GM12875 (cell line): ENCODE measurements around the gene SMIM9.

ENCODE experiments used
- H3K4me3 ChIP-seq: one replicate; pipeline ENCODE4 v1.5.1; 2011; ENCODE audit warnings: low read depth, low read length, control low read depth
- TF ChIP-seq, protein P1 (sequence below): IDR thresholded peaks from 2 replicates; pipeline ENCODE4 v1.5.1; 2011; ENCODE audit warnings: low read depth, mild to moderate bottlenecking, control low read depth, inconsistent platforms, low read length, moderate library complexity, borderline replicate concordance; ENCODE audit not compliant: insufficient read depth

Gene SMIM9

DNA sequence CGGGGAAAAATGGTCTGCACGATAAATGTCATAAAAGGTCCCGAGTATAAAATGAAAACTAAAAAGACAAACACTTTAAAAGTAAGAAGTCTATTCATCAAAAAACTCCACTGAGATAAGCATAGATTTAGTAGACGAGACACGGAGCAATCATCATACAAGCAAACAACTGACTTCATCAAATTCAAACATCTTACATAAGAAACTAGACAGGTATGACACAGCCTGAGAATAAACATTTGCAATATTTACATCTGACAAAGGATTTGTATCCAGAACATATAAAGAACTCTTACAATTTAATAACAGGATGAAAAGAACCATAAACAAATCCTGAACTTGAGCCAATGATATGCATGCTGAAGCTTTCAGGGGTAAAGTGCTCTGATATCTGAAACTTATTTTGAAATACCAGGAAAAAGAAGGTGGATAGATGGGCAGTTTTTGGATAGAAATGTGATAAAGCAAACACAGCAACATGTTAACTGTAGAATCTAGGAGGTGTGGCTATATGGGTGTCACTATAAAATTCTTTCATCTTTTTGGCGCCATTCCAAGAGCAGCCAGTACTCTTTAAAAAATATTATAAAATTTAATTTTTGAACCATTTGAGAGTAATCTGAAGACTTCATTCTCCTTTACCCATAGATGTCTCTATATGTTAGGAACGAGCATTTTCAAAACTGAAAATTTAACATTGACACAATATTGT, 41.2 kb downstream of the SMIM9 start:
- TF ChIP-seq, protein P1, sequence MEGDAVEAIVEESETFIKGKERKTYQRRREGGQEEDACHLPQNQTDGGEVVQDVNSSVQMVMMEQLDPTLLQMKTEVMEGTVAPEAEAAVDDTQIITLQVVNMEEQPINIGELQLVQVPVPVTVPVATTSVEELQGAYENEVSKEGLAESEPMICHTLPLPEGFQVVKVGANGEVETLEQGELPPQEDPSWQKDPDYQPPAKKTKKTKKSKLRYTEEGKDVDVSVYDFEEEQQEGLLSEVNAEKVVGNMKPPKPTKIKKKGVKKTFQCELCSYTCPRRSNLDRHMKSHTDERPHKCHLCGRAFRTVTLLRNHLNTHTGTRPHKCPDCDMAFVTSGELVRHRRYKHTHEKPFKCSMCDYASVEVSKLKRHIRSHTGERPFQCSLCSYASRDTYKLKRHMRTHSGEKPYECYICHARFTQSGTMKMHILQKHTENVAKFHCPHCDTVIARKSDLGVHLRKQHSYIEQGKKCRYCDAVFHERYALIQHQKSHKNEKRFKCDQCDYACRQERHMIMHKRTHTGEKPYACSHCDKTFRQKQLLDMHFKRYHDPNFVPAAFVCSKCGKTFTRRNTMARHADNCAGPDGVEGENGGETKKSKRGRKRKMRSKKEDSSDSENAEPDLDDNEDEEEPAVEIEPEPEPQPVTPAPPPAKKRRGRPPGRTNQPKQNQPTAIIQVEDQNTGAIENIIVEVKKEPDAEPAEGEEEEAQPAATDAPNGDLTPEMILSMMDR = no peak

DNA sequence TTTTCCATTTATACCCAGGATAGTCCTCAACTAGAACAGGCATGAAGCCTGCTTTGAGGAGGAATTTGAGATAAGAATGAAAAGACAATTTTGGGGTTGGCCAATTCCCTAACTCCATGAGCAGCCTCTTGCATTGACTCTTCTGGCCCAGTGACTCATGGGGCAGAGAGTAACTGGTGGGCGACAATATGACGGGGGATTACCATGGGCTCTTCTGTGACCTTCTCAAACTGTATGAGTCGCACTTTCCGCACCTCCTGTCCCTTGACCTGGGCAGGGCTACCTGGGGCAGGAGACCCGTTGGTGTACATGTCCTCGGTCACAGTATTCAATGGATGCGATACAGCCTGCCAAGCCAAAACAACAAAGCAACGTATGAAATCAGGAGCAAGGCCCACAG, 42.5 kb downstream of the SMIM9 start:
- no peak overlapping the region for H3K4me3 ChIP-seq

More for the DNA sequence above, 41.2 kb downstream of the SMIM9 start:
- no peak overlapping the region for H3K4me3 ChIP-seq

DNA sequence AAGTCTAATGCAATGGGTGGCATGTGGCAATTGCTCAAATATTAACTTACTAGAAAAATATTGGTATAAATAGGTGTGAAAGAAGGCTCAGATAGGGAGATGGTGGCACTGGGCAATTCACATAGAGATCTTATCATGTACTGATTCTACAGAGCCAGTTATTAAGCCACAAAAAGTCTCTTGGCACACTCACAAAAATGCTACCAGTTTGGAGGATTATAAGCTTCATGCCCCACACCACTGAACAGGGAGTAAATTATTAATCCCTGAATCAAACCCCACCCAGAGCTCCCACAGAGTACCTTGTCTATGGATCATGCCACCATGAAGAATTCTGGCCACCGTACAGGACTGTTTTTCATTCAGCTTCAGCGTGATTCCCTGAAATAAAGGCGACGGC, 43.0 kb downstream of the SMIM9 start:
- TF ChIP-seq, protein P1 = no peak
- no peak overlapping the region for H3K4me3 ChIP-seq

More for the DNA sequence above, 42.5 kb downstream of the SMIM9 start:
- TF ChIP-seq, protein P1 = no peak

DNA sequence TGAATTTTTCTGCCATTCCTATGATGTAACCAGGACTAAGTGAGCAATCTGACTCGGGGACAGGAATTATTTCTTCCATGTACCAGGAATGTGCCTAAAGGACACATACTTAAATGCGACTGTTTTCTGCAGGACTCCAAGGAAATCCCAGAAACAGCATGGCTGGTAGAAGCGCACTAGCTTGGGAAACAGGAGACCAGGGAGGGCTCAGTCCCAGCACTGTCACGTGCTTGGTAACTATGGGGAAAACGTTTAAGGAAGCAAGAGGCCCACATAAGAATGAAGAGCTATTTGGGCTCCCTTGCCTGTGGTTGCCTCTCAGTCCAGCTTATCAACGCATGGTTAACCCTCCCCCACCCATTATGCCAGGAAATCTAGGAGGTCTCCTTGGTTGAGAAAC, 48.7 kb downstream of the SMIM9 start:
- H3K4me3 ChIP-seq = no peak overlapping the region
- TF ChIP-seq, protein P1 = no peak

DNA sequence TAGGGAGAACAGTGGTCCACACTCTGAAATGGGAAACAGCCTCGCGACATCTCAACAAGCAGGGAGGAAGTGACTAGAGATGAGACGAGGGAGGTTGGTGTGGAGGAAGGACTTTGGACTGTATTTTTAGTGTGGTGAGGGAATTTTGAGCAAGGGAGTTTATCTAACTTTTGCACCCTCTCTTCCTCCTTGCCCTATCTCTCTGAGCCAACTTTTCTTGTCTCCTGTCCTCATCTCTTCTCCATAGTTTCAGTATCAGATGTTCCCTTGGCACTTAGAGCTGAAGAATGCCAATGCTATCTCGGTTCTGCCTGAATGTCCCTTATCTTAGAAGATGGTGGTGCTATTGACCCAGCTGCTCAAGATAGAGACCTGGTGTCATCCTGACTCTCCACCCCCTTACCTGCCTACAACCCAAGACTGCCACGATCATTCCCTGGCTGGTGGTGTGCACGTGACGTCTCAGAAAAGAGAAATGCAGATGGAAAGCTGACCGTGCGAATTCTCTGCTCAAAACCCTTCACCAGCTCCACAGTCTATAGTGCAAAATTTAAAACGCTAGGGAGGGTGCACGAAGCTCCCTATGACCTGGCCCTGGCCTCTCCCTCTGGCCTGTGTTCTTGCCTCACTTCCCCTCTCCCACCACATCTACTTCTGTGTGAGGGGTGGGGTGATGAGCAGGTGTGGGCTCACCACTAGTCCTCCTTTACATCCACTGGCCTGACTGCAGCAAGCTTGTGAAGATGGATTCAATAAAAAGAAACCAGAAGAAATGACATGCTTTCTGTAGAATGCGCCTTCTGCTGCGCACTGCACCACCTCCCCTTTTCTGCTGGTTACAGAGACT, 50.1 kb downstream of the SMIM9 start:
- TF ChIP-seq, protein P1 = no peak
- no peak overlapping the region for H3K4me3 ChIP-seq

DNA sequence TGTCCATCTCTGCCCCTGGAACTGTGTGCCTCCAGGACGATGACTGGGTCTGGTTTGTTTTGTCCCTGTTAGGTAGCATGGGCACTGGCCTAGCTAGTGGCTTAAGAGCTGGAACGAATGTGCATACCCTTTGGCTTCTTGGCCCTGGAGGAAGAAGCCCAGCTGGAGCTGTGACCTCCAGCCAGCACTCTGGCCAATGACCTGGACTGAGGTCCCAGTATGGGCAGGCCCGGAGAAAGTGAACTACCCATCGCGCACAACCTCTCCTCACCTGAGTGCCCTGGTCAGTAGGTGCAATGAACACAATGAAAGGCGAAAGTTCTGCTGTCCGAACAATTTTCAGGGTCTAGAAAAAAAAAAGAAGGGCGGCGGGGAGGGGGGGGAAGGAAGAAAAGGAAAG, 53.5 kb downstream of the SMIM9 start:
- no peak overlapping the region for H3K4me3 ChIP-seq
- TF ChIP-seq, protein P1 = no peak
